H1 (cell line): ENCODE results near the gene HTR1D.

ENCODE experiments used
- CBX5 ChIP-seq: fragments of 300-800, 300-1000 bp; sonication (generic); IDR thresholded peaks from 2 replicates; pipeline ENCODE4 v1.7.1; 2016; ENCODE audit warnings: antibody characterized with exemption, low read length, low read depth
- CEBPB ChIP-seq: IDR thresholded peaks from 2 replicates; pipeline ENCODE4 v1.6.1; 2012; ENCODE audit warnings: low read depth, low read length
- CREB1 ChIP-seq: IDR thresholded peaks from 2 replicates; pipeline ENCODE4 v1.6.1; 2012; ENCODE audit warnings: inconsistent platforms
- EP300 ChIP-seq, 2 experiments: IDR thresholded peaks; 1 replicate in 1 of 2; 2 replicates in 1 of 2; pipeline ENCODE4 v1.6.1; 2011 to 2012; ENCODE audit warnings: low read depth in 2 of 2, low read length in 2 of 2, mild to moderate bottlenecking in 2 of 2, borderline replicate concordance in 1 of 2, inconsistent platforms in 1 of 2, moderate library complexity in 1 of 2
- EZH2 ChIP-seq: fragments of 200-600 bp; sonication (generic); IDR thresholded peaks from 2 replicates; pipeline ENCODE4 v1.7.1; 2012; ENCODE audit warnings: low read depth, mild to moderate bottlenecking, moderate library complexity, low read length, inconsistent platforms; ENCODE audit not compliant: severe bottlenecking
- NRF1 ChIP-seq: IDR thresholded peaks from 2 replicates; pipeline ENCODE4 v1.6.1; 2011; ENCODE audit warnings: mild to moderate bottlenecking, low read depth, low read length, improper control_type of control experiment
- POLR2A ChIP-seq, 2 experiments: IDR thresholded peaks; 1 replicate in 1 of 2; 2 replicates in 1 of 2; pipeline ENCODE4 v1.6.1; 2011; ENCODE audit warnings: low read depth in 2 of 2, low read length in 2 of 2, mild to moderate bottlenecking in 2 of 2; ENCODE audit errors: control extremely low read depth in 1 of 2
- POLR2AphosphoS5 ChIP-seq: IDR thresholded peaks from 2 replicates; pipeline ENCODE4 v1.6.1; 2011; ENCODE audit warnings: low read depth, low read length
- RNF2 ChIP-seq: fragments of 200-900, 300-1000 bp; sonication (generic); IDR thresholded peaks from 2 replicates; pipeline ENCODE4 v1.7.1; 2016; ENCODE audit warnings: borderline replicate concordance, low read depth, mild to moderate bottlenecking, antibody characterized with exemption, low read length; ENCODE audit not compliant: poor library complexity, severe bottlenecking; ENCODE audit errors: missing control alignments
- SRF ChIP-seq: IDR thresholded peaks from 2 replicates; pipeline ENCODE4 v1.6.1; 2011; ENCODE audit warnings: mild to moderate bottlenecking, low read depth, low read length, moderate library complexity
- YY1 ChIP-seq: IDR thresholded peaks from 2 replicates; pipeline ENCODE4 v1.6.1; 2011; ENCODE audit warnings: low read depth, mild to moderate bottlenecking, low read length
- TF ChIP-seq, protein P1 (sequence below), 3 experiments: IDR thresholded peaks; 1 replicate in 2 of 3; 2 replicates in 1 of 3; pipeline versions ENCODE4 v1.5.1 to v1.6.1; 2011; ENCODE audit warnings: low read length in 3 of 3, mild to moderate bottlenecking in 3 of 3, inconsistent platforms in 2 of 3, low read depth in 1 of 3, moderate library complexity in 1 of 3; ENCODE audit not compliant: insufficient read depth in 1 of 3; ENCODE audit errors: control extremely low read depth in 1 of 3
- TF ChIP-seq, protein P2 (sequence below): IDR thresholded peaks from 2 replicates; pipeline ENCODE4 v1.6.1; 2012; ENCODE audit warnings: inconsistent platforms

DNA sequence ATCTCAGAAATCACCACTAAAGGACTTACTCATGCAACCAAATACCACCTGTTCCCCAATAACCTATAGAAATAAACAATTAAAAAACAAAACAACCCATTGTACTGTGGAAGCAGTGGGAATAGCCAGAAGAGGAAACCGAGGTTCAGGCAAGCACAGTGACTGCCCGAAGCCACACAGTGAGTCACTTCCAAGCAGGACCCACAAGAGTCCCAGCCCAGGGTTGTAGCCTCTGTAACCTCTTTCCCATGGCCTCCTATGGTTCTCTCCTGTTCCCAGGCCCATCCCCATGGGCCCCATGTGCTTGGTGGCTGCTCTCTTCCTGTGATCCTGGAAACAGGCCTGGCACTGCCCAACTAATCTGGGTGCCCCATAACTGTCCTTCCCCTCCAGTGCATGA lies 29.0 kb upstream of the HTR1D start:
- TF ChIP-seq, protein P1, sequence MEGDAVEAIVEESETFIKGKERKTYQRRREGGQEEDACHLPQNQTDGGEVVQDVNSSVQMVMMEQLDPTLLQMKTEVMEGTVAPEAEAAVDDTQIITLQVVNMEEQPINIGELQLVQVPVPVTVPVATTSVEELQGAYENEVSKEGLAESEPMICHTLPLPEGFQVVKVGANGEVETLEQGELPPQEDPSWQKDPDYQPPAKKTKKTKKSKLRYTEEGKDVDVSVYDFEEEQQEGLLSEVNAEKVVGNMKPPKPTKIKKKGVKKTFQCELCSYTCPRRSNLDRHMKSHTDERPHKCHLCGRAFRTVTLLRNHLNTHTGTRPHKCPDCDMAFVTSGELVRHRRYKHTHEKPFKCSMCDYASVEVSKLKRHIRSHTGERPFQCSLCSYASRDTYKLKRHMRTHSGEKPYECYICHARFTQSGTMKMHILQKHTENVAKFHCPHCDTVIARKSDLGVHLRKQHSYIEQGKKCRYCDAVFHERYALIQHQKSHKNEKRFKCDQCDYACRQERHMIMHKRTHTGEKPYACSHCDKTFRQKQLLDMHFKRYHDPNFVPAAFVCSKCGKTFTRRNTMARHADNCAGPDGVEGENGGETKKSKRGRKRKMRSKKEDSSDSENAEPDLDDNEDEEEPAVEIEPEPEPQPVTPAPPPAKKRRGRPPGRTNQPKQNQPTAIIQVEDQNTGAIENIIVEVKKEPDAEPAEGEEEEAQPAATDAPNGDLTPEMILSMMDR (IDR thresholded peaks at IDR 0.05; ENCODE audit: control extremely low read depth in 1 of 3, insufficient read depth in 1 of 3, low read depth in 1 of 3, low read length in 3 of 3) = no peak
- TF ChIP-seq, protein P2, sequence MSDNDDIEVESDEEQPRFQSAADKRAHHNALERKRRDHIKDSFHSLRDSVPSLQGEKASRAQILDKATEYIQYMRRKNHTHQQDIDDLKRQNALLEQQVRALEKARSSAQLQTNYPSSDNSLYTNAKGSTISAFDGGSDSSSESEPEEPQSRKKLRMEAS = no peak
- TF ChIP-seq EP300 (IDR thresholded peaks at IDR 0.05; ENCODE audit: borderline replicate concordance in 1 of 2, low read depth in 2 of 2, low read length in 2 of 2) = no peak
- no peak for TF ChIP-seq NRF1
- TF ChIP-seq EZH2 = no peak
- no peak for TF ChIP-seq POLR2A (IDR thresholded peaks at IDR 0.05; ENCODE audit: control extremely low read depth in 1 of 2, low read depth in 2 of 2, low read length in 2 of 2)
- TF ChIP-seq SRF = no peak
- TF ChIP-seq CEBPB = no peak
- TF ChIP-seq RNF2 = no peak
- no peak for TF ChIP-seq CREB1
- TF ChIP-seq YY1 = no peak
- TF ChIP-seq CBX5 = no peak
- no peak for TF ChIP-seq POLR2AphosphoS5
